ENCODE results near the gene TMEM63A.

TMEM63A gene

GRCh38 chr1:225857256-225857655, 24.9 kb downstream of the TMEM63A start:
- H3K36me3 Mint-ChIP-seq: peaks cover 44% of the 10 kb centered on the region
- H3K27me3 Mint-ChIP-seq: no peaks in the 10 kb centered on the region
- no peaks in the 10 kb centered on the region for H3K9me3 Mint-ChIP-seq
- no peak overlapping the region for H3K27ac Mint-ChIP-seq
- ATAC-seq (ENCODE audit: low read depth) (no peak), DNase-seq (ENCODE audit: low spot score in 2 of 2) (no peak)
- peaks cover 12% of the 10 kb centered on the region for H3K4me1 Mint-ChIP-seq
- H3K4me3 Mint-ChIP-seq: no peak overlapping the region

- no peaks in the 10 kb centered on the region for H3K9me3 Mint-ChIP-seq
- peaks cover 46% of the 10 kb centered on the region for H3K36me3 Mint-ChIP-seq
- no peak for DNase-seq (ENCODE audit: low spot score in 2 of 2)
- H3K27ac Mint-ChIP-seq: peak overlapping the region; percentile 64
- no peak for ATAC-seq (ENCODE audit: low read depth)
- H3K27me3 Mint-ChIP-seq: no peaks in the 10 kb centered on the region
- H3K4me1 Mint-ChIP-seq: peaks cover 22% of the 10 kb centered on the region
- H3K4me3 Mint-ChIP-seq: no peak overlapping the region
Observed at GRCh38 chr1:225855503-225856300, 26.5 kb downstream of the TMEM63A start.

- Mint-ChIP-seq H3K36me3 (peaks cover 42% of the 10 kb centered on the region), H3K9me3 (no peaks in the 10 kb centered on the region), H3K27ac (peak overlapping the region; percentile 90), H3K27me3 (no peaks in the 10 kb centered on the region), H3K4me1 (peaks cover 38% of the 10 kb centered on the region), H3K4me3 (no peak overlapping the region)
- ATAC-seq (ENCODE audit: low read depth) (no peak), DNase-seq (ENCODE audit: low spot score in 2 of 2) (no peak)
Observed at GRCh38 chr1:225853441-225853840, 28.7 kb downstream of the TMEM63A start.

- Mint-ChIP-seq H3K36me3 (peaks cover 40% of the 10 kb centered on the region), H3K4me3 (no peak overlapping the region), H3K27ac (peak overlapping the region; percentile 90), H3K4me1 (peaks cover 47% of the 10 kb centered on the region), H3K27me3 (no peaks in the 10 kb centered on the region), H3K9me3 (no peaks in the 10 kb centered on the region)
- ATAC-seq (ENCODE audit: low read depth) (no peak), DNase-seq (ENCODE audit: low spot score in 2 of 2) (no peak)
Observed at GRCh38 chr1:225852413-225853124, 29.6 kb downstream of the TMEM63A start.

GRCh38 chr1:225851805-225852204, 30.4 kb downstream of the TMEM63A start:
- ATAC-seq (ENCODE audit: low read depth): peak; percentile 45
- H3K4me1 Mint-ChIP-seq: peaks cover 53% of the 10 kb centered on the region

GRCh38 chr1:225850370-225850769, 31.8 kb downstream of the TMEM63A start:
- DNase-seq (ENCODE audit: low spot score in 2 of 2): no peak
- Mint-ChIP-seq H3K4me3 (no peak overlapping the region), H3K4me1 (peaks cover 60% of the 10 kb centered on the region), H3K27ac (peak overlapping the region; percentile 82), H3K9me3 (no peaks in the 10 kb centered on the region), H3K36me3 (peaks cover 40% of the 10 kb centered on the region), H3K27me3 (no peaks in the 10 kb centered on the region)
- ATAC-seq (ENCODE audit: low read depth): no peak

More at GRCh38 chr1:225851805-225852204, 30.4 kb downstream of the TMEM63A start:
- Mint-ChIP-seq H3K27ac (peak overlapping the region; percentile 90), H3K27me3 (no peaks in the 10 kb centered on the region), H3K36me3 (peaks cover 37% of the 10 kb centered on the region), H3K4me3 (peak overlapping the region; percentile 21), H3K9me3 (no peaks in the 10 kb centered on the region)
- DNase-seq (ENCODE audit: low spot score in 2 of 2): peak in 1 of 2 donors; percentile 21

- ATAC-seq (ENCODE audit: low read depth) (no peak), DNase-seq (ENCODE audit: low spot score in 2 of 2) (no peak)
- no peaks in the 10 kb centered on the region for H3K27me3 Mint-ChIP-seq
- H3K9me3 Mint-ChIP-seq: no peaks in the 10 kb centered on the region
- peak overlapping the region; percentile 82 for H3K27ac Mint-ChIP-seq
- peaks cover 60% of the 10 kb centered on the region for H3K4me1 Mint-ChIP-seq
- H3K4me3 Mint-ChIP-seq: no peak overlapping the region
- peaks cover 40% of the 10 kb centered on the region for H3K36me3 Mint-ChIP-seq
Observed at GRCh38 chr1:225849925-225850324, 32.3 kb downstream of the TMEM63A start.

- peak; percentile 40 to 63 for DNase-seq (ENCODE audit: low spot score in 2 of 2)
- peaks cover 27% of the 10 kb centered on the region for H3K36me3 Mint-ChIP-seq
Observed at GRCh38 chr1:225848030-225848955, 33.9 kb downstream of the TMEM63A start.

GRCh38 chr1:225847610-225848009, 34.6 kb downstream of the TMEM63A start:
- H3K4me3 Mint-ChIP-seq: peak overlapping the region; percentile 57
- H3K36me3 Mint-ChIP-seq: peaks cover 22% of the 10 kb centered on the region

More at GRCh38 chr1:225848030-225848955, 33.9 kb downstream of the TMEM63A start:
- Mint-ChIP-seq H3K27me3 (no peaks in the 10 kb centered on the region), H3K27ac (peak overlapping the region; percentile 82), H3K4me3 (peak overlapping the region; percentile 57), H3K4me1 (peaks cover 55% of the 10 kb centered on the region), H3K9me3 (no peaks in the 10 kb centered on the region)
- peak; percentile 87 for ATAC-seq (ENCODE audit: low read depth)

GRCh38 chr1:225846331-225847310, 35.6 kb downstream of the TMEM63A start:
- Mint-ChIP-seq H3K9me3 (no peaks in the 10 kb centered on the region), H3K4me1 (peaks cover 44% of the 10 kb centered on the region), H3K27ac (peak overlapping the region; percentile 82), H3K4me3 (no peak overlapping the region), H3K27me3 (no peaks in the 10 kb centered on the region), H3K36me3 (peaks cover 13% of the 10 kb centered on the region)
- DNase-seq (ENCODE audit: low spot score in 2 of 2) (no peak), ATAC-seq (ENCODE audit: low read depth) (no peak)

More at GRCh38 chr1:225847610-225848009, 34.6 kb downstream of the TMEM63A start:
- no peak for ATAC-seq (ENCODE audit: low read depth)
- Mint-ChIP-seq H3K27me3 (no peaks in the 10 kb centered on the region), H3K9me3 (no peaks in the 10 kb centered on the region), H3K4me1 (peaks cover 54% of the 10 kb centered on the region), H3K27ac (peak overlapping the region; percentile 82)
- no peak for DNase-seq (ENCODE audit: low spot score in 2 of 2)

- Mint-ChIP-seq H3K4me3 (no peak overlapping the region), H3K27ac (peak overlapping the region; percentile 67), H3K36me3 (peaks cover 9% of the 10 kb centered on the region), H3K4me1 (peaks cover 41% of the 10 kb centered on the region), H3K9me3 (no peaks in the 10 kb centered on the region), H3K27me3 (no peaks in the 10 kb centered on the region)
- DNase-seq (ENCODE audit: low spot score in 2 of 2): no peak
- ATAC-seq (ENCODE audit: low read depth): no peak
Observed at GRCh38 chr1:225845571-225846259, 36.5 kb downstream of the TMEM63A start.

- H3K4me1 Mint-ChIP-seq: peaks cover 38% of the 10 kb centered on the region
- H3K4me3 Mint-ChIP-seq: no peak overlapping the region
- H3K27ac Mint-ChIP-seq: no peak overlapping the region
- no peaks in the 10 kb centered on the region for H3K27me3 Mint-ChIP-seq
- no peak for DNase-seq (ENCODE audit: low spot score in 2 of 2)
- H3K9me3 Mint-ChIP-seq: no peaks in the 10 kb centered on the region
- peaks cover 9% of the 10 kb centered on the region for H3K36me3 Mint-ChIP-seq
- ATAC-seq (ENCODE audit: low read depth): no peak
Observed at GRCh38 chr1:225845097-225845496, 37.1 kb downstream of the TMEM63A start.

Data from memory B cell (primary cell).